ENCODE measurements around the gene TH.

TH gene

GRCh38 chr11:2207773-2208621 is 36.4 kb upstream of the TH start:
- DNase-seq: no peak

GRCh38 chr11:2207212-2207611 is 35.6 kb upstream of the TH start:
- no peak for DNase-seq

- no peak for DNase-seq
These were observed 34.5 kb upstream of the TH start for GRCh38 chr11:2205981-2206690.

- DNase-seq: no peak
These were observed 33.7 kb upstream of the TH start for GRCh38 chr11:2205214-2205720.

GRCh38 chr11:2204361-2205213 is 33.0 kb upstream of the TH start:
- no peak for DNase-seq

GRCh38 chr11:2203440-2204259 is 32.0 kb upstream of the TH start:
- no peak for DNase-seq

- DNase-seq: no peak
These were observed 31.4 kb upstream of the TH start for GRCh38 chr11:2202900-2203439.

- DNase-seq: no peak
These were observed 30.7 kb upstream of the TH start for GRCh38 chr11:2202071-2202899.

- DNase-seq: no peak
These were observed 29.9 kb upstream of the TH start for GRCh38 chr11:2201542-2201941.

GRCh38 chr11:2200957-2201519 is 29.4 kb upstream of the TH start:
- no peak for DNase-seq

- no peak for DNase-seq
These were observed 28.9 kb upstream of the TH start for GRCh38 chr11:2200536-2200935.

GRCh38 chr11:2199466-2200341 is 28.1 kb upstream of the TH start:
- DNase-seq: no peak

- DNase-seq: no peak
These were observed 27.2 kb upstream of the TH start for GRCh38 chr11:2198621-2199365.

GRCh38 chr11:2197771-2198520 is 26.3 kb upstream of the TH start:
- DNase-seq: no peak

GRCh38 chr11:2196970-2197770 is 25.6 kb upstream of the TH start:
- peak; percentile 60 for DNase-seq

GRCh38 chr11:2195756-2196088 is 24.1 kb upstream of the TH start:
- no peak for DNase-seq
